H1 (cell line): Measurements from ENCODE around the gene PTCD3.

Experiments used
- CEBPB ChIP-seq: IDR thresholded peaks from 2 replicates; pipeline ENCODE4 v1.6.1; 2012; ENCODE audit warnings: low read depth, low read length
- HDAC6 ChIP-seq: IDR thresholded peaks from one replicate; pipeline ENCODE4 v1.7.1; 2012; ENCODE audit warnings: low read depth, mild to moderate bottlenecking, inconsistent platforms, low read length, moderate library complexity
- NRF1 ChIP-seq: IDR thresholded peaks from 2 replicates; pipeline ENCODE4 v1.6.1; 2011; ENCODE audit warnings: mild to moderate bottlenecking, low read depth, low read length, improper control_type of control experiment
- POLR2A ChIP-seq, 2 experiments: IDR thresholded peaks; 1 replicate in 1 of 2; 2 replicates in 1 of 2; pipeline ENCODE4 v1.6.1; 2011; ENCODE audit warnings: low read depth in 2 of 2, low read length in 2 of 2, mild to moderate bottlenecking in 2 of 2; ENCODE audit errors: control extremely low read depth in 1 of 2
- RAD21 ChIP-seq, 2 experiments: IDR thresholded peaks in 1 of 2; conservative IDR thresholded peaks in 1 of 2; 2 replicates each; pipeline ENCODE4 v1.6.1; 2011; ENCODE audit warnings: low read depth in 2 of 2, low read length in 2 of 2, improper control_type of control experiment in 1 of 2, inconsistent platforms in 1 of 2, mild to moderate bottlenecking in 1 of 2, moderate library complexity in 1 of 2
- SP1 ChIP-seq: IDR thresholded peaks from 2 replicates; pipeline ENCODE4 v1.6.1; 2011; ENCODE audit warnings: low read depth, low read length
- TF ChIP-seq, protein P1 (sequence below), 3 experiments: IDR thresholded peaks; 1 replicate in 2 of 3; 2 replicates in 1 of 3; pipeline versions ENCODE4 v1.5.1 to v1.6.1; 2011; ENCODE audit warnings: low read length in 3 of 3, mild to moderate bottlenecking in 3 of 3, inconsistent platforms in 2 of 3, low read depth in 1 of 3, moderate library complexity in 1 of 3; ENCODE audit not compliant: insufficient read depth in 1 of 3; ENCODE audit errors: control extremely low read depth in 1 of 3

DNA sequence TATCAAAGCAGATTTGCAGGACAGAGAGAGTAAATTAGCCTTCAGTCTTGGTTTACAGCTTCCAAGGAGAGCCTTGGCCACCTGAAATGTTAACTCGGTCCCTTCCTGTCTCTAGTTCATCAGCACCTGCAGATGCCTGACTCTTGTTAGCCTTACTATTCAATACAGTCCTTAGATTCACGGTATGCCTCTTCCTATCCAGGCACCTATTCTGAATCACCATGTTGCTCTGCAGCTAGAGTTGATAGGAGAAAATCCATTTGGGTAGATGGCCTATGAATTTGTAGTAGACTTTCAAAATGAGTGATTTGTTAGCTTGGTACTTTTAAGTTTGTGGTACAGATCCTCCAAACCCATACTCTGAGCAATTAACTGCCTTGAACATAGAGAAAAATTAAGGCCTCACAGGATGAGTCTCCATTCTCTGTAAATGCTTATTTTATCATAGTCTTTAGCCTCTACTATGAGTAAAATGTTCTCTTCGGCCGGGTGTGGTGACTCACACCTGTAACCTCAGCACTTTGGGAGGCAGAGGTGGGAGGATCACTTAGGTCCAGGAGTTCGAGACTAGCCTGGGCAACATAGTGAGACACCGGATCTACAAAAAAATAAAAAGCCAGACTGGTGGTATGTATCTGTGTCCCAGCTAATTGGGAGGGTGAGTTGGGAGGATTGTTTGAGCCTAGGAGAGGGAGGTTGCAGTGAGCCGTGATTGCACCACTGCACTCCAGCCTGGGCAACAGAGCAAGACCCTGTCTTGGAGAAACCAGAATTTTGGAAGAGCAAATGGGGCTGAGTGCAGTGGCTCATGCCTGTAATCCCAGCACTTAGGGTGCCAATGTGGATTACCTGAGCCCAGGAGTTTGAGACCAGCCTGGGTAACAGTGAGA lies 32.9 kb downstream of the PTCD3 start:
- TF ChIP-seq POLR2A (IDR thresholded peaks at IDR 0.05; ENCODE audit: control extremely low read depth in 1 of 2, low read depth in 2 of 2, low read length in 2 of 2), result no peak
- TF ChIP-seq, protein P1, sequence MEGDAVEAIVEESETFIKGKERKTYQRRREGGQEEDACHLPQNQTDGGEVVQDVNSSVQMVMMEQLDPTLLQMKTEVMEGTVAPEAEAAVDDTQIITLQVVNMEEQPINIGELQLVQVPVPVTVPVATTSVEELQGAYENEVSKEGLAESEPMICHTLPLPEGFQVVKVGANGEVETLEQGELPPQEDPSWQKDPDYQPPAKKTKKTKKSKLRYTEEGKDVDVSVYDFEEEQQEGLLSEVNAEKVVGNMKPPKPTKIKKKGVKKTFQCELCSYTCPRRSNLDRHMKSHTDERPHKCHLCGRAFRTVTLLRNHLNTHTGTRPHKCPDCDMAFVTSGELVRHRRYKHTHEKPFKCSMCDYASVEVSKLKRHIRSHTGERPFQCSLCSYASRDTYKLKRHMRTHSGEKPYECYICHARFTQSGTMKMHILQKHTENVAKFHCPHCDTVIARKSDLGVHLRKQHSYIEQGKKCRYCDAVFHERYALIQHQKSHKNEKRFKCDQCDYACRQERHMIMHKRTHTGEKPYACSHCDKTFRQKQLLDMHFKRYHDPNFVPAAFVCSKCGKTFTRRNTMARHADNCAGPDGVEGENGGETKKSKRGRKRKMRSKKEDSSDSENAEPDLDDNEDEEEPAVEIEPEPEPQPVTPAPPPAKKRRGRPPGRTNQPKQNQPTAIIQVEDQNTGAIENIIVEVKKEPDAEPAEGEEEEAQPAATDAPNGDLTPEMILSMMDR (IDR thresholded peaks at IDR 0.05; ENCODE audit: control extremely low read depth in 1 of 3, insufficient read depth in 1 of 3, low read depth in 1 of 3, low read length in 3 of 3), result no peak
- no peak for TF ChIP-seq RAD21 (IDR thresholded peaks at IDR 0.05 in 1 of 2, conservative IDR thresholded peaks at IDR 0.05 in 1 of 2; ENCODE audit: low read depth in 2 of 2, low read length in 2 of 2)
- no peak for TF ChIP-seq CEBPB
- no peak for TF ChIP-seq NRF1
- TF ChIP-seq HDAC6, result no peak
- TF ChIP-seq SP1, result no peak
